ENCODE data around the gene ISM2. TPM values are rescaled to one million over a fixed set of nuclear protein-coding genes. Genes with fewer than 3 reads are reported as not detected.

ISM2 gene
- total and polyA plus RNA-seq, 2 donors (not counting 1 experiment from before 2014, with no cell fraction given) = 0.30 TPM; not detected in 1

DNA sequence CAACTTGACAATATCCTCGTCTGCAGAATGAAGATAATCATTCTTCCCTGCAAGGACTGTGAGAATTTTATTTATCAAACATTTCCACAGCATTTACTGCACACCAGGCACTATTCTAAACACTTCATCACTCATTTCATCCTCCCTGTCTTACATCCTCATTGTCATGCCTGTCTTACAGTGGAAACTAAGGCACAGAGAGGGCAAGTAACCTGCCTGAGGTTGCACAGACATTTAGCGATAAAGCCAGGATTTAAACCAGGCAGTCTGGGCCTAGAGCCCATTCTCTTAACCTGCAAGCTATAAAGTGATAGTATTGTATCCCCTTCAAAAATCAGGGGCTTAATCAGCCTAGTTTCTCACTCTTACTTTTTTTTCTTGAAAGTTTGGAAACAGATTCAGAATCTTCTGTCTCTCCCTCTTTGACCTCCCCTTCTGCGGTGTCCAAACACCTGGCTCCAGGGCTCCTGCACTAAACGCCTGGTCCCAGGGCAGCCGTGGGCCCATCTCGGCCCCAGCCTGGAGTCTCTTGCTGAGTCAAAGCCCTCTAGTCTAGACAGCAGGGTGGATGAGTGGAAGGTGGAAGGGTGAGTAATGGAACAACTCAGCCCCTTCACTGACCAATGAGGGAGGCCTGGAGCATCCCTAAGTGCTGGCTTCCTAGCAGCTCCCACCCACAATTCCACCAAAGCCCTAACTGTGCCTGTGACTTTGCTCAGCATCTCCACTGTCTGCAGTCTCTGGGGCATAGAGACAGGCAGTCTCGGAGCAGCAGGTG lies 12.5 kb downstream of the ISM2 start:
- DNase-seq (no peak), ATAC-seq (ENCODE audit: low read depth) (no peak)
- POLR2A ChIA-PET = no interaction called here
- TF ChIP-seq EZH2 (IDR thresholded peaks at IDR 0.05; ENCODE audit: borderline replicate concordance, insufficient read depth, low read depth, low read length, poor library complexity, severe bottlenecking) (no peak), CTCF (IDR thresholded peaks at IDR 0.05) (no peak)
- Mint-ChIP-seq H3K27ac (no peak overlapping the region), H3K9me3 (ENCODE audit: insufficient read depth) (no peaks in the 10 kb centered on the region), H3K4me3 (no peak overlapping the region), H3K4me1 (no peaks in the 10 kb centered on the region), H3K27me3 (no peaks in the 10 kb centered on the region)
- WGBS (ENCODE audit: insufficient coverage) = 97% methylated on average over 3 of the region's 7 CpGs
- Histone ChIP-seq H3K27ac (ENCODE audit: low read length in 2 of 2) (no peak overlapping the region), H3K4me1 (ENCODE audit: control insufficient read depth in 2 of 2, insufficient read depth in 2 of 2, low read length in 2 of 2) (no peaks in the 10 kb centered on the region), H3K79me2 (ENCODE audit: control insufficient read depth, insufficient read depth, low read length) (no peaks in the 10 kb centered on the region), H3K4me3 (ENCODE audit: control extremely low read depth in 1 of 5, extremely low read depth in 1 of 5, insufficient read depth in 1 of 5, low read depth in 2 of 5, low read length in 4 of 5) (no peak overlapping the region), H3K4me2 (replicated peaks; ENCODE audit: low read depth, low read length, poor library complexity, severe bottlenecking) (no peak overlapping the region), H3K9ac (ENCODE audit: low read length) (no peak overlapping the region), H3K27me3 (replicated peaks in 1 of 4; ENCODE audit: control extremely low read depth in 1 of 4, control insufficient read depth in 3 of 4, insufficient read depth in 4 of 4, low read length in 3 of 4) (no peaks in the 10 kb centered on the region), H4K20me1 (ENCODE audit: control insufficient read depth, insufficient read depth, low read length, poor library complexity, severe bottlenecking) (no peaks in the 10 kb centered on the region), H2AFZ (ENCODE audit: insufficient read depth, low read depth, low read length, poor library complexity, severe bottlenecking) (no peak overlapping the region), H3K9me3 (ENCODE audit: control extremely low read depth in 1 of 3, control insufficient read depth in 2 of 3, insufficient read depth in 1 of 3, low read length in 2 of 3) (no peaks in the 10 kb centered on the region), H3K36me3 (replicated peaks in 1 of 2; ENCODE audit: control extremely low read depth in 1 of 2, control insufficient read depth in 1 of 2, extremely low read depth in 1 of 2, insufficient read depth in 2 of 2, low read length in 1 of 2) (no peaks in the 10 kb centered on the region)
- CTCF ChIA-PET = interaction anchor here (0.6 kb wide), 1 partner anchor 61 kb away, joined by 4 read pairs; no protein-coding TSS in a partner anchor
- intact Hi-C loops (cut with micrococcal nuclease) = no loop called here

GRCh38 chr14:77485256-77485655 lies 13.4 kb downstream of the ISM2 start:
- DNase-seq (no peak), ATAC-seq (ENCODE audit: low read depth) (no peak)
- no peak for TF ChIP-seq CTCF (IDR thresholded peaks at IDR 0.05)
- no peak for TF ChIP-seq EZH2 (IDR thresholded peaks at IDR 0.05; ENCODE audit: borderline replicate concordance, insufficient read depth, low read depth, low read length, poor library complexity, severe bottlenecking)
- POLR2A ChIA-PET = interaction anchor here (0.6 kb wide), 1 partner anchor 104 kb away, joined by 10 read pairs; no protein-coding TSS in a partner anchor
- Histone ChIP-seq H3K27me3 (replicated peaks in 1 of 4; ENCODE audit: control extremely low read depth in 1 of 4, control insufficient read depth in 3 of 4, insufficient read depth in 4 of 4, low read length in 3 of 4) (no peaks in the 10 kb centered on the region), H3K27ac (ENCODE audit: low read length in 2 of 2) (no peak overlapping the region), H2AFZ (ENCODE audit: insufficient read depth, low read depth, low read length, poor library complexity, severe bottlenecking) (no peak overlapping the region), H3K4me1 (ENCODE audit: control insufficient read depth in 2 of 2, insufficient read depth in 2 of 2, low read length in 2 of 2) (no peaks in the 10 kb centered on the region), H3K9me3 (ENCODE audit: control extremely low read depth in 1 of 3, control insufficient read depth in 2 of 3, insufficient read depth in 1 of 3, low read length in 2 of 3) (no peaks in the 10 kb centered on the region), H3K36me3 (replicated peaks in 1 of 2; ENCODE audit: control extremely low read depth in 1 of 2, control insufficient read depth in 1 of 2, extremely low read depth in 1 of 2, insufficient read depth in 2 of 2, low read length in 1 of 2) (no peaks in the 10 kb centered on the region), H3K79me2 (ENCODE audit: control insufficient read depth, insufficient read depth, low read length) (no peaks in the 10 kb centered on the region), H4K20me1 (ENCODE audit: control insufficient read depth, insufficient read depth, low read length, poor library complexity, severe bottlenecking) (no peaks in the 10 kb centered on the region), H3K4me3 (ENCODE audit: control extremely low read depth in 1 of 5, extremely low read depth in 1 of 5, insufficient read depth in 1 of 5, low read depth in 2 of 5, low read length in 4 of 5) (no peak overlapping the region), H3K9ac (ENCODE audit: low read length) (no peak overlapping the region), H3K4me2 (replicated peaks; ENCODE audit: low read depth, low read length, poor library complexity, severe bottlenecking) (no peak overlapping the region)
- Mint-ChIP-seq H3K4me3 (no peak overlapping the region), H3K27ac (no peak overlapping the region), H3K9me3 (ENCODE audit: insufficient read depth) (no peaks in the 10 kb centered on the region), H3K27me3 (no peaks in the 10 kb centered on the region), H3K4me1 (no peaks in the 10 kb centered on the region)
- 97% methylated on average over 3 of the region's 3 CpGs for WGBS (ENCODE audit: insufficient coverage)
- intact Hi-C loops (cut with micrococcal nuclease) = no loop called here
- CTCF ChIA-PET = no interaction called here
